Endothelial cell of umbilical vein (primary cell): Measurements from ENCODE around the gene THNSL1.

ENCODE experiments used
- CTCF ChIP-seq, 2 donors: IDR thresholded peaks; 1 replicate in 1 of 2; 2 replicates in 1 of 2; pipeline ENCODE4 v1.5.1; 2011; ENCODE audit warnings: low read length in 2 of 2, mild to moderate bottlenecking in 2 of 2, moderate library complexity in 2 of 2, control low read depth in 1 of 2, inconsistent platforms in 1 of 2, low read depth in 1 of 2; ENCODE audit not compliant: insufficient read depth in 1 of 2; ENCODE audit errors: extremely low read depth in 1 of 2
- EZH2 ChIP-seq: IDR thresholded peaks from 2 replicates; pipeline ENCODE4 v1.6.1; 2012; ENCODE audit warnings: borderline replicate concordance, low read depth, mild to moderate bottlenecking, moderate library complexity, low read length, inconsistent platforms; ENCODE audit not compliant: severe bottlenecking
- FOS ChIP-seq: IDR thresholded peaks from 2 replicates; pipeline ENCODE4 v1.6.1; 2011; ENCODE audit warnings: mild to moderate bottlenecking, low read length, moderate library complexity, borderline replicate concordance; ENCODE audit not compliant: insufficient read depth
- JUN ChIP-seq: IDR thresholded peaks from 2 replicates; pipeline ENCODE4 v1.6.1; 2011; ENCODE audit warnings: borderline replicate concordance, low read depth; ENCODE audit not compliant: insufficient read length, insufficient read depth
- MYC ChIP-seq: IDR thresholded peaks from one replicate; pipeline ENCODE4 v1.6.1; 2011; ENCODE audit warnings: mild to moderate bottlenecking, low read depth, low read length
- POLR2A ChIP-seq: IDR thresholded peaks from 2 replicates; pipeline ENCODE4 v1.6.1; 2012; ENCODE audit warnings: low read depth, mild to moderate bottlenecking, control low read depth, low read length
- POLR2AphosphoS5 ChIP-seq: IDR thresholded peaks from 2 replicates; pipeline ENCODE4 v1.6.1; 2012; ENCODE audit warnings: low read depth, mild to moderate bottlenecking, control low read depth, low read length, moderate library complexity; ENCODE audit not compliant: insufficient read depth

DNA sequence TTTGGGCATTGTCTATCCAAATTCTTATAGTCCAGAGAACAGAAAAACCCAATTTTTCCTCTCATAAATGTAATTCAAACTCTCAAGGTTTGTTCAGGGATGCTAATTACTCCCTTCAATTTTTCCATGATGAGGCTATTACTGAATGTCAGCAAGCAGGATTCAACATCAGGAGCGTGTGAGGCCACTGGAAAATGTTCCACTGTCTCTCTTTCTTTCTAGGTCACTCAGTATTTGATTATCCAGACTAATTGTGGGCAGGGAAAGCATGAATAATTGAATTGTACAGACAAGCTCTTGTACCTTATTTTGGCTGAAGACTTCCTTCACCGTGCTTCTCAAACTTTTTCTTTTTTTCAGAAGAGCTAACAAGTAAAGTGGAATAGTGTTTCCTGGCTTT, 30.7 kb downstream of the THNSL1 start:
- TF ChIP-seq CTCF (IDR thresholded peaks at IDR 0.05; ENCODE audit: extremely low read depth in 1 of 2, insufficient read depth in 1 of 2, low read depth in 1 of 2, low read length in 2 of 2), result no peak
- TF ChIP-seq MYC, result no peak
- no peak for TF ChIP-seq FOS
- TF ChIP-seq POLR2A, result no peak
- no peak for TF ChIP-seq POLR2AphosphoS5
- no peak for TF ChIP-seq JUN
- no peak for TF ChIP-seq EZH2
